Activated naive CD8-positive, alpha-beta T cell (primary cell): ENCODE results near the gene ASS1.
"Not testable (repeated sequence)": the region's sequence is repeated elsewhere in the genome, so short reads cannot be mapped to it uniquely, and the experiment has no call there.

Experiments used
- H3K27ac Mint-ChIP-seq: one replicate; pipeline ENCODE4 v1.8.0; 2021; ENCODE audit warnings: mixed read lengths
- H3K27me3 Mint-ChIP-seq: one replicate; pipeline ENCODE4 v1.8.0; 2021; ENCODE audit warnings: mixed read lengths
- H3K36me3 Mint-ChIP-seq: one replicate; pipeline ENCODE4 v1.8.0; 2021; ENCODE audit warnings: mixed read lengths
- H3K4me1 Mint-ChIP-seq: one replicate; pipeline ENCODE4 v1.8.0; 2021; ENCODE audit warnings: low read depth, mixed read lengths
- H3K4me3 Mint-ChIP-seq: one replicate; pipeline ENCODE4 v1.8.0; 2021; ENCODE audit warnings: mild to moderate bottlenecking, mixed read lengths
- H3K9me3 Mint-ChIP-seq: one replicate; pipeline ENCODE4 v1.8.0; 2021; ENCODE audit warnings: low read depth, mixed read lengths

ASS1 gene

GRCh38 chr9:130444565-130445221, at the start of gene ASS1:
Gene ASS1 (plus strand): TSS chr9:130444961. CDS start chr9:130452229, 7,268 bp downstream.
- peaks cover 16% of the 10 kb centered on the region for H3K27me3 Mint-ChIP-seq
- peaks cover 8% of the 10 kb centered on the region for H3K9me3 Mint-ChIP-seq
- peaks cover 2% of the 10 kb centered on the region for H3K36me3 Mint-ChIP-seq
- H3K4me3 Mint-ChIP-seq, result peak within 1 kb of the TSS; percentile 74
- H3K27ac Mint-ChIP-seq, result no peak within 1 kb of the TSS
- peaks cover 2% of the 10 kb centered on the region for H3K4me1 Mint-ChIP-seq

- Mint-ChIP-seq H3K27ac (no peak overlapping the region), H3K4me1 (no peaks in the 10 kb centered on the region), H3K36me3 (no peaks in the 10 kb centered on the region), H3K9me3 (no peaks in the 10 kb centered on the region), H3K27me3 (no peaks in the 10 kb centered on the region), H3K4me3 (no peak overlapping the region)
Measured at GRCh38 chr9:130395810-130396435, 48.8 kb upstream of the ASS1 start.

- Mint-ChIP-seq H3K27me3 (no peaks in the 10 kb centered on the region), H3K36me3 (no peaks in the 10 kb centered on the region), H3K9me3 (no peaks in the 10 kb centered on the region), H3K4me1 (no peaks in the 10 kb centered on the region), H3K4me3 (no peak overlapping the region), H3K27ac (no peak overlapping the region)
Measured at GRCh38 chr9:130396581-130396980, 48.2 kb upstream of the ASS1 start.

- no peaks in the 10 kb centered on the region for H3K27me3 Mint-ChIP-seq
- H3K27ac Mint-ChIP-seq, result no peak overlapping the region
- H3K36me3 Mint-ChIP-seq, result no peaks in the 10 kb centered on the region
- no peak overlapping the region for H3K4me3 Mint-ChIP-seq
- no peaks in the 10 kb centered on the region for H3K4me1 Mint-ChIP-seq
- H3K9me3 Mint-ChIP-seq, result no peaks in the 10 kb centered on the region
Measured at GRCh38 chr9:130398487-130399240, 46.1 kb upstream of the ASS1 start.

GRCh38 chr9:130399768-130400167, 45.0 kb upstream of the ASS1 start:
- Mint-ChIP-seq H3K4me3 (no peak overlapping the region), H3K27ac (no peak overlapping the region), H3K36me3 (no peaks in the 10 kb centered on the region), H3K27me3 (no peaks in the 10 kb centered on the region), H3K9me3 (no peaks in the 10 kb centered on the region), H3K4me1 (no peaks in the 10 kb centered on the region)

GRCh38 chr9:130400870-130401269, 43.9 kb upstream of the ASS1 start:
- Mint-ChIP-seq H3K4me1 (no peaks in the 10 kb centered on the region), H3K27ac (no peak overlapping the region), H3K36me3 (no peaks in the 10 kb centered on the region), H3K27me3 (no peaks in the 10 kb centered on the region), H3K4me3 (no peak overlapping the region), H3K9me3 (no peaks in the 10 kb centered on the region)

- H3K27ac Mint-ChIP-seq, H3K4me3 Mint-ChIP-seq, H3K4me1 Mint-ChIP-seq, H3K36me3 Mint-ChIP-seq, H3K9me3 Mint-ChIP-seq, H3K27me3 Mint-ChIP-seq: not testable (repeated sequence)
Measured at GRCh38 chr9:130401742-130402141, 43.0 kb upstream of the ASS1 start.

- H3K27ac Mint-ChIP-seq, result no peak overlapping the region
- no peaks in the 10 kb centered on the region for H3K27me3 Mint-ChIP-seq
- H3K4me1 Mint-ChIP-seq, result no peaks in the 10 kb centered on the region
- no peaks in the 10 kb centered on the region for H3K36me3 Mint-ChIP-seq
- H3K9me3 Mint-ChIP-seq, result no peaks in the 10 kb centered on the region
- H3K4me3 Mint-ChIP-seq, result no peak overlapping the region
Measured at GRCh38 chr9:130402243-130402642, 42.5 kb upstream of the ASS1 start.

GRCh38 chr9:130402645-130403440, 41.9 kb upstream of the ASS1 start:
- Mint-ChIP-seq H3K9me3 (no peaks in the 10 kb centered on the region), H3K4me3 (no peak overlapping the region), H3K27ac (no peak overlapping the region), H3K36me3 (no peaks in the 10 kb centered on the region), H3K4me1 (no peaks in the 10 kb centered on the region), H3K27me3 (no peaks in the 10 kb centered on the region)

- Mint-ChIP-seq H3K27ac (no peak overlapping the region), H3K9me3 (no peaks in the 10 kb centered on the region), H3K27me3 (no peaks in the 10 kb centered on the region), H3K4me1 (no peaks in the 10 kb centered on the region), H3K36me3 (no peaks in the 10 kb centered on the region), H3K4me3 (no peak overlapping the region)
Measured at GRCh38 chr9:130405657-130406257, 39.0 kb upstream of the ASS1 start.

GRCh38 chr9:130406278-130406895, 38.4 kb upstream of the ASS1 start:
- no peak overlapping the region for H3K27ac Mint-ChIP-seq
- H3K9me3 Mint-ChIP-seq, result no peaks in the 10 kb centered on the region

GRCh38 chr9:130407916-130408663, 36.7 kb upstream of the ASS1 start:
- no peak overlapping the region for H3K4me3 Mint-ChIP-seq
- H3K4me1 Mint-ChIP-seq, result no peaks in the 10 kb centered on the region
- no peaks in the 10 kb centered on the region for H3K36me3 Mint-ChIP-seq
- no peak overlapping the region for H3K27ac Mint-ChIP-seq
- no peaks in the 10 kb centered on the region for H3K9me3 Mint-ChIP-seq
- H3K27me3 Mint-ChIP-seq, result no peaks in the 10 kb centered on the region

More at GRCh38 chr9:130406278-130406895, 38.4 kb upstream of the ASS1 start:
- Mint-ChIP-seq H3K36me3 (no peaks in the 10 kb centered on the region), H3K4me3 (no peak overlapping the region), H3K27me3 (no peaks in the 10 kb centered on the region), H3K4me1 (no peaks in the 10 kb centered on the region)

GRCh38 chr9:130408669-130409068, 36.1 kb upstream of the ASS1 start:
- H3K27ac Mint-ChIP-seq, result no peak overlapping the region
- no peak overlapping the region for H3K4me3 Mint-ChIP-seq
- H3K36me3 Mint-ChIP-seq, result no peaks in the 10 kb centered on the region
- H3K9me3 Mint-ChIP-seq, result no peaks in the 10 kb centered on the region
- H3K4me1 Mint-ChIP-seq, result no peaks in the 10 kb centered on the region
- no peaks in the 10 kb centered on the region for H3K27me3 Mint-ChIP-seq

- no peaks in the 10 kb centered on the region for H3K36me3 Mint-ChIP-seq
- no peaks in the 10 kb centered on the region for H3K9me3 Mint-ChIP-seq
- no peak overlapping the region for H3K27ac Mint-ChIP-seq
- H3K4me3 Mint-ChIP-seq, result no peak overlapping the region
- no peaks in the 10 kb centered on the region for H3K27me3 Mint-ChIP-seq
- H3K4me1 Mint-ChIP-seq, result no peaks in the 10 kb centered on the region
Measured at GRCh38 chr9:130409246-130409645, 35.5 kb upstream of the ASS1 start.
